Endothelial cell of umbilical vein (primary cell): ENCODE measurements around the gene PRKRIP1.

Experiments used
- CTCF ChIP-seq, 2 donors: IDR thresholded peaks; 1 replicate in 1 of 2; 2 replicates in 1 of 2; pipeline ENCODE4 v1.5.1; 2011; ENCODE audit warnings: low read length in 2 of 2, mild to moderate bottlenecking in 2 of 2, moderate library complexity in 2 of 2, control low read depth in 1 of 2, inconsistent platforms in 1 of 2, low read depth in 1 of 2; ENCODE audit not compliant: insufficient read depth in 1 of 2; ENCODE audit errors: extremely low read depth in 1 of 2
- EZH2 ChIP-seq: IDR thresholded peaks from 2 replicates; pipeline ENCODE4 v1.6.1; 2012; ENCODE audit warnings: borderline replicate concordance, low read depth, mild to moderate bottlenecking, moderate library complexity, low read length, inconsistent platforms; ENCODE audit not compliant: severe bottlenecking
- FOS ChIP-seq: IDR thresholded peaks from 2 replicates; pipeline ENCODE4 v1.6.1; 2011; ENCODE audit warnings: mild to moderate bottlenecking, low read length, moderate library complexity, borderline replicate concordance; ENCODE audit not compliant: insufficient read depth
- GATA2 ChIP-seq: IDR thresholded peaks from 2 replicates; pipeline ENCODE4 v1.7.0; 2011; ENCODE audit warnings: low read depth, mild to moderate bottlenecking, moderate library complexity, mixed read lengths, low read length; ENCODE audit not compliant: insufficient read length, insufficient read depth
- JUN ChIP-seq: IDR thresholded peaks from 2 replicates; pipeline ENCODE4 v1.6.1; 2011; ENCODE audit warnings: borderline replicate concordance, low read depth; ENCODE audit not compliant: insufficient read length, insufficient read depth
- MAX ChIP-seq: IDR thresholded peaks from 2 replicates; pipeline ENCODE4 v1.6.1; 2011; ENCODE audit not compliant: insufficient read depth, insufficient read length
- MYC ChIP-seq: IDR thresholded peaks from one replicate; pipeline ENCODE4 v1.6.1; 2011; ENCODE audit warnings: mild to moderate bottlenecking, low read depth, low read length
- POLR2A ChIP-seq: IDR thresholded peaks from 2 replicates; pipeline ENCODE4 v1.6.1; 2012; ENCODE audit warnings: low read depth, mild to moderate bottlenecking, control low read depth, low read length
- POLR2AphosphoS5 ChIP-seq: IDR thresholded peaks from 2 replicates; pipeline ENCODE4 v1.6.1; 2012; ENCODE audit warnings: low read depth, mild to moderate bottlenecking, control low read depth, low read length, moderate library complexity; ENCODE audit not compliant: insufficient read depth

GRCh38 chr7:102425639-102426267 is 29.6 kb downstream of the PRKRIP1 start:
- TF ChIP-seq POLR2AphosphoS5 (no peak), POLR2A (no peak), MAX (no peak), MYC (no peak), CTCF (IDR thresholded peaks at IDR 0.05; ENCODE audit: extremely low read depth in 1 of 2, insufficient read depth in 1 of 2, low read depth in 1 of 2, low read length in 2 of 2) (no peak), EZH2 (no peak), FOS (no peak), JUN (no peak), GATA2 (no peak)
